ENCODE data around the gene FBLN2. TPM values are rescaled to one million over a fixed set of nuclear protein-coding genes. Genes with fewer than 3 reads are reported as not detected.

The FBLN2 gene
- total RNA-seq, 1 donor = 8.3 TPM

GRCh38 chr3:13595485-13595884 lies 46.6 kb downstream of the FBLN2 start:
- no peak for DNase-seq (ENCODE audit: low read depth in 2 of 3, low spot score in 2 of 3)

- no peak for DNase-seq (ENCODE audit: low read depth in 2 of 3, low spot score in 2 of 3)
These were observed 47.7 kb downstream of the FBLN2 start for GRCh38 chr3:13596426-13597205.

GRCh38 chr3:13597661-13598060 lies 48.7 kb downstream of the FBLN2 start:
- no peak for DNase-seq (ENCODE audit: low read depth in 2 of 3, low spot score in 2 of 3)

GRCh38 chr3:13598201-13598600 lies 49.3 kb downstream of the FBLN2 start:
- no peak for DNase-seq (ENCODE audit: low read depth in 2 of 3, low spot score in 2 of 3)

- DNase-seq (ENCODE audit: low read depth in 2 of 3, low spot score in 2 of 3) = no peak
These were observed 50.3 kb downstream of the FBLN2 start for GRCh38 chr3:13598926-13599886.

- no peak for DNase-seq (ENCODE audit: low read depth in 2 of 3, low spot score in 2 of 3)
These were observed 51.0 kb downstream of the FBLN2 start for GRCh38 chr3:13599887-13600450.

GRCh38 chr3:13600950-13601691 lies 52.2 kb downstream of the FBLN2 start:
- DNase-seq (ENCODE audit: low read depth in 2 of 3, low spot score in 2 of 3) = no peak

- DNase-seq (ENCODE audit: low read depth in 2 of 3, low spot score in 2 of 3) = no peak
These were observed 52.8 kb downstream of the FBLN2 start for GRCh38 chr3:13601692-13602080.

- DNase-seq (ENCODE audit: low read depth in 2 of 3, low spot score in 2 of 3) = no peak
These were observed 56.6 kb downstream of the FBLN2 start for GRCh38 chr3:13605555-13605954.

- DNase-seq (ENCODE audit: low read depth in 2 of 3, low spot score in 2 of 3) = no peak
These were observed 59.1 kb downstream of the FBLN2 start for GRCh38 chr3:13607821-13608597.

GRCh38 chr3:13608969-13609725 lies 60.2 kb downstream of the FBLN2 start:
- DNase-seq (ENCODE audit: low read depth in 2 of 3, low spot score in 2 of 3) = no peak

GRCh38 chr3:13610006-13610570 lies 61.2 kb downstream of the FBLN2 start:
- DNase-seq (ENCODE audit: low read depth in 2 of 3, low spot score in 2 of 3) = no peak

- DNase-seq (ENCODE audit: low read depth in 2 of 3, low spot score in 2 of 3) = no peak
These were observed 62.3 kb downstream of the FBLN2 start for GRCh38 chr3:13611221-13611620.

- DNase-seq (ENCODE audit: low read depth in 2 of 3, low spot score in 2 of 3) = no peak
These were observed 63.9 kb downstream of the FBLN2 start for GRCh38 chr3:13612829-13613228.

- DNase-seq (ENCODE audit: low read depth in 2 of 3, low spot score in 2 of 3) = no peak
These were observed 64.6 kb downstream of the FBLN2 start for GRCh38 chr3:13613343-13614190.

GRCh38 chr3:13614607-13615006 lies 65.7 kb downstream of the FBLN2 start:
- DNase-seq (ENCODE audit: low read depth in 2 of 3, low spot score in 2 of 3) = no peak

GRCh38 chr3:13615019-13615528 lies 66.1 kb downstream of the FBLN2 start:
- DNase-seq (ENCODE audit: low read depth in 2 of 3, low spot score in 2 of 3) = no peak

GRCh38 chr3:13616359-13616758 lies 67.4 kb downstream of the FBLN2 start:
- DNase-seq (ENCODE audit: low read depth in 2 of 3, low spot score in 2 of 3) = no peak
